OCI-M1 (cell line): ENCODE results near the gene VWA7.
"Not testable (repeated sequence)": the region's sequence is repeated elsewhere in the genome, so short reads cannot be mapped to it uniquely, and the experiment has no call there.

ENCODE experiments used
- DNase-seq: peaks from one replicate; lab custom pipeline; 2025; lab: John Stamatoyannopoulos, UW

Gene VWA7

GRCh38 chr6:31801031-31801927, 24.2 kb upstream of the VWA7 start:
- not testable (repeated sequence) for DNase-seq

GRCh38 chr6:31799781-31800180, 22.7 kb upstream of the VWA7 start:
- no peak for DNase-seq

- DNase-seq: no peak
Observed at GRCh38 chr6:31797588-31797987, 20.5 kb upstream of the VWA7 start.

GRCh38 chr6:31796993-31797385, 19.9 kb upstream of the VWA7 start:
- no peak for DNase-seq

GRCh38 chr6:31795616-31796298, 18.6 kb upstream of the VWA7 start, which contains the start of gene VARS1:
Gene VARS1, minus strand, starts transcription at chr6:31795752. Its CDS starts 535 bp downstream, at chr6:31795217.
- peak; percentile 98 for DNase-seq

- DNase-seq: peak; percentile 89
Observed at GRCh38 chr6:31794866-31795615, 17.9 kb upstream of the VWA7 start.

- peak; percentile 67 for DNase-seq
Observed at GRCh38 chr6:31794294-31794865, 17.3 kb upstream of the VWA7 start.

GRCh38 chr6:31793927-31794245, 16.8 kb upstream of the VWA7 start:
- DNase-seq: not testable (repeated sequence)

GRCh38 chr6:31792761-31793171, 15.6 kb upstream of the VWA7 start:
- DNase-seq: no peak

- DNase-seq: no peak
Observed at GRCh38 chr6:31792090-31792374, 14.9 kb upstream of the VWA7 start.

- DNase-seq: peak; percentile 83
Observed at GRCh38 chr6:31791324-31792089, 14.4 kb upstream of the VWA7 start.

GRCh38 chr6:31785475-31785874, 8.3 kb upstream of the VWA7 start:
- DNase-seq: no peak

GRCh38 chr6:31784098-31784925, 7.2 kb upstream of the VWA7 start:
- no peak for DNase-seq

- no peak for DNase-seq
Observed at GRCh38 chr6:31782126-31782855, 5.2 kb upstream of the VWA7 start.

GRCh38 chr6:31781244-31782125, 4.4 kb upstream of the VWA7 start:
- no peak for DNase-seq

- no peak for DNase-seq
Observed at GRCh38 chr6:31780507-31781243, 3.5 kb upstream of the VWA7 start.

GRCh38 chr6:31779908-31780307, 2.8 kb upstream of the VWA7 start:
- no peak for DNase-seq
